Nephron progenitor cell (in vitro differentiated cells): ENCODE data around the gene MAB21L2.
"Not testable (repeated sequence)": the region's sequence is repeated elsewhere in the genome, so short reads cannot be mapped to it uniquely, and the experiment has no call there.

Source experiments
- DNase-seq: peaks from one replicate; pipeline ENCODE4 v3.0.0; 2021
- H3K27ac Mint-ChIP-seq: 2 replicates; pipeline ENCODE4 v1.8.0; 2021; ENCODE audit warnings: mild to moderate bottlenecking, moderate library complexity, mixed read lengths
- H3K27me3 Mint-ChIP-seq: 2 replicates; pipeline ENCODE4 v1.8.0; 2021; ENCODE audit warnings: mild to moderate bottlenecking, low read depth, mixed read lengths; ENCODE audit not compliant: poor library complexity
- H3K36me3 Mint-ChIP-seq: 2 replicates; pipeline ENCODE4 v1.8.0; 2021; ENCODE audit warnings: low read depth, mixed read lengths
- H3K4me1 Mint-ChIP-seq: 2 replicates; pipeline ENCODE4 v1.8.0; 2021; ENCODE audit warnings: mixed read lengths
- H3K4me3 Mint-ChIP-seq: 2 replicates; pipeline ENCODE4 v1.8.0; 2021; ENCODE audit warnings: mild to moderate bottlenecking, moderate library complexity, mixed read lengths
- H3K9me3 Mint-ChIP-seq: 2 replicates; pipeline ENCODE4 v1.8.0; 2021; ENCODE audit warnings: mild to moderate bottlenecking, moderate library complexity, mixed read lengths
- CTCF ChIP-seq: fragments of 200-600 bp; sonication (generic); IDR thresholded peaks from 2 replicates; pipeline ENCODE4 v1.5.0; 2021; ENCODE audit warnings: antibody characterized with exemption

The MAB21L2 gene

GRCh38 chr4:150562250-150562649, 19.7 kb upstream of the MAB21L2 start:
- no peaks in the 10 kb centered on the region for H3K4me1 Mint-ChIP-seq
- DNase-seq, result no peak
- peaks cover 11% of the 10 kb centered on the region for H3K9me3 Mint-ChIP-seq
- no peak for TF ChIP-seq CTCF
- H3K27me3 Mint-ChIP-seq, result no peaks in the 10 kb centered on the region
- H3K4me3 Mint-ChIP-seq, result no peak overlapping the region
- peaks cover 16% of the 10 kb centered on the region for H3K36me3 Mint-ChIP-seq
- H3K27ac Mint-ChIP-seq, result no peak overlapping the region

GRCh38 chr4:150562751-150563150, 19.2 kb upstream of the MAB21L2 start:
- no peak overlapping the region for H3K27ac Mint-ChIP-seq
- H3K36me3 Mint-ChIP-seq, result peaks cover 16% of the 10 kb centered on the region
- no peaks in the 10 kb centered on the region for H3K27me3 Mint-ChIP-seq
- H3K4me1 Mint-ChIP-seq, result no peaks in the 10 kb centered on the region
- DNase-seq, result no peak
- TF ChIP-seq CTCF, result no peak
- H3K4me3 Mint-ChIP-seq, result no peak overlapping the region
- peaks cover 11% of the 10 kb centered on the region for H3K9me3 Mint-ChIP-seq

- H3K4me1 Mint-ChIP-seq, DNase-seq, H3K27ac Mint-ChIP-seq, H3K4me3 Mint-ChIP-seq, H3K27me3 Mint-ChIP-seq: not testable (repeated sequence)
- Mint-ChIP-seq H3K9me3 (peaks cover 11% of the 10 kb centered on the region), H3K36me3 (peaks cover 16% of the 10 kb centered on the region)
Observed at GRCh38 chr4:150564967-150565366, 17.0 kb upstream of the MAB21L2 start.

GRCh38 chr4:150567070-150567469, 14.9 kb upstream of the MAB21L2 start:
- DNase-seq, result no peak
- H3K27ac Mint-ChIP-seq, result no peak overlapping the region
- no peak overlapping the region for H3K4me3 Mint-ChIP-seq
- no peaks in the 10 kb centered on the region for H3K4me1 Mint-ChIP-seq
- peaks cover 11% of the 10 kb centered on the region for H3K9me3 Mint-ChIP-seq
- no peak for TF ChIP-seq CTCF
- H3K27me3 Mint-ChIP-seq, result no peaks in the 10 kb centered on the region
- H3K36me3 Mint-ChIP-seq, result peaks cover 16% of the 10 kb centered on the region

- Mint-ChIP-seq H3K36me3 (peaks cover 7% of the 10 kb centered on the region), H3K4me1 (peaks cover 6% of the 10 kb centered on the region), H3K27me3 (peaks cover 6% of the 10 kb centered on the region), H3K4me3 (no peak overlapping the region), H3K9me3 (peaks cover 3% of the 10 kb centered on the region), H3K27ac (no peak overlapping the region)
- TF ChIP-seq CTCF, result no peak
- DNase-seq, result no peak
Observed at GRCh38 chr4:150569384-150569987, 12.5 kb upstream of the MAB21L2 start.

GRCh38 chr4:150569998-150570535, 11.9 kb upstream of the MAB21L2 start:
- H3K27me3 Mint-ChIP-seq, result peaks cover 6% of the 10 kb centered on the region
- TF ChIP-seq CTCF, result no peak
- no peak for DNase-seq
- H3K9me3 Mint-ChIP-seq, result peaks cover 1% of the 10 kb centered on the region
- H3K36me3 Mint-ChIP-seq, result peaks cover 2% of the 10 kb centered on the region
- H3K4me3 Mint-ChIP-seq, result no peak overlapping the region
- H3K4me1 Mint-ChIP-seq, result peaks cover 6% of the 10 kb centered on the region
- no peak overlapping the region for H3K27ac Mint-ChIP-seq
